CD4-positive, alpha-beta T cell treated with Interleukin-17A for 1 hour (primary cell): ENCODE results near the gene PPP2R1B.
"Not testable (repeated sequence)": the region's sequence is repeated elsewhere in the genome, so short reads cannot be mapped to it uniquely, and the experiment has no call there.

ENCODE experiments used
- DNase-seq: peaks from one replicate; pipeline ENCODE4 v3.0.0-alpha.2; 2020

The PPP2R1B gene

GRCh38 chr11:111782109-111782741 is 16.0 kb upstream of the PPP2R1B start:
- no peak for DNase-seq

GRCh38 chr11:111779118-111779517 is 12.9 kb upstream of the PPP2R1B start:
- no peak for DNase-seq

- DNase-seq, result no peak
Measured at GRCh38 chr11:111778047-111778558, 11.9 kb upstream of the PPP2R1B start.

GRCh38 chr11:111777094-111778046 is 11.2 kb upstream of the PPP2R1B start:
- DNase-seq, result peak; percentile 73

GRCh38 chr11:111776398-111777093 is 10.4 kb upstream of the PPP2R1B start:
- DNase-seq, result no peak

- DNase-seq, result no peak
Measured at GRCh38 chr11:111774955-111775710, 8.9 kb upstream of the PPP2R1B start.

- DNase-seq, result no peak
Measured at GRCh38 chr11:111772535-111772934, 6.3 kb upstream of the PPP2R1B start.

GRCh38 chr11:111771205-111771604 is 5.0 kb upstream of the PPP2R1B start:
- DNase-seq, result not testable (repeated sequence)

GRCh38 chr11:111770581-111771134 is 4.5 kb upstream of the PPP2R1B start:
- DNase-seq, result no peak

GRCh38 chr11:111766834-111767142 is 599 bp upstream of the PPP2R1B start:
- no peak for DNase-seq

GRCh38 chr11:111765320-111765983 is 737 bp downstream of the PPP2R1B start:
- DNase-seq, result peak; percentile 13

GRCh38 chr11:111764621-111765020 is 1.6 kb downstream of the PPP2R1B start:
- no peak for DNase-seq

GRCh38 chr11:111762981-111763643 is 3.1 kb downstream of the PPP2R1B start:
- no peak for DNase-seq

- DNase-seq, result no peak
Measured at GRCh38 chr11:111762526-111762925, 3.7 kb downstream of the PPP2R1B start.

- no peak for DNase-seq
Measured at GRCh38 chr11:111761036-111761435, 5.2 kb downstream of the PPP2R1B start.

- no peak for DNase-seq
Measured at GRCh38 chr11:111759778-111760407, 6.3 kb downstream of the PPP2R1B start.

GRCh38 chr11:111759376-111759775 is 6.8 kb downstream of the PPP2R1B start:
- no peak for DNase-seq

- no peak for DNase-seq
Measured at GRCh38 chr11:111756097-111756496, 10.1 kb downstream of the PPP2R1B start.

GRCh38 chr11:111749646-111750045 is 16.5 kb downstream of the PPP2R1B start:
- no peak for DNase-seq

- no peak for DNase-seq
Measured at GRCh38 chr11:111748035-111748804, 18.0 kb downstream of the PPP2R1B start.
